ENCODE data around the gene VPS72. TPM values are rescaled to one million over a fixed set of nuclear protein-coding genes. Genes with fewer than 3 reads are reported as not detected.

Gene VPS72
- total RNA-seq, 1 donor from 2014 or later: 77.5 TPM

- peaks cover 23% of the 10 kb centered on the region for H3K36me3 Mint-ChIP-seq (ENCODE audit: unreplicated experiment)
- H3K27me3 Mint-ChIP-seq (ENCODE audit: unreplicated experiment): peaks cover 6% of the 10 kb centered on the region
- H3K4me3 Mint-ChIP-seq (ENCODE audit: unreplicated experiment): peak overlapping the region; percentile 66
- no peak for DNase-seq (ENCODE audit: extremely low spot score, unreplicated experiment)
- H3K27ac Mint-ChIP-seq (ENCODE audit: unreplicated experiment): no peak overlapping the region
- H3K9me3 Mint-ChIP-seq (ENCODE audit: unreplicated experiment): no peaks in the 10 kb centered on the region
- H3K4me1 Mint-ChIP-seq (ENCODE audit: unreplicated experiment): peaks cover 12% of the 10 kb centered on the region
- no peak for TF ChIP-seq CTCF (IDR thresholded peaks at IDR 0.05)
Observed at GRCh38 chr1:151132335-151133017, 57.5 kb downstream of the VPS72 start.

GRCh38 chr1:151131701-151132334 is 58.2 kb downstream of the VPS72 start:
- H3K27me3 Mint-ChIP-seq (ENCODE audit: unreplicated experiment): peaks cover 6% of the 10 kb centered on the region
- peak overlapping the region; percentile 66 for H3K4me3 Mint-ChIP-seq (ENCODE audit: unreplicated experiment)
- H3K4me1 Mint-ChIP-seq (ENCODE audit: unreplicated experiment): peaks cover 12% of the 10 kb centered on the region
- TF ChIP-seq CTCF (IDR thresholded peaks at IDR 0.05): no peak
- no peak overlapping the region for H3K27ac Mint-ChIP-seq (ENCODE audit: unreplicated experiment)
- no peaks in the 10 kb centered on the region for H3K9me3 Mint-ChIP-seq (ENCODE audit: unreplicated experiment)
- H3K36me3 Mint-ChIP-seq (ENCODE audit: unreplicated experiment): peaks cover 19% of the 10 kb centered on the region
- no peak for DNase-seq (ENCODE audit: extremely low spot score, unreplicated experiment)

- no peak overlapping the region for H3K27ac Mint-ChIP-seq (ENCODE audit: unreplicated experiment)
- peaks cover 13% of the 10 kb centered on the region for H3K36me3 Mint-ChIP-seq (ENCODE audit: unreplicated experiment)
- no peak for DNase-seq (ENCODE audit: extremely low spot score, unreplicated experiment)
- peaks cover 12% of the 10 kb centered on the region for H3K4me1 Mint-ChIP-seq (ENCODE audit: unreplicated experiment)
- peak overlapping the region; percentile 66 for H3K4me3 Mint-ChIP-seq (ENCODE audit: unreplicated experiment)
- TF ChIP-seq CTCF (IDR thresholded peaks at IDR 0.05): no peak
- H3K9me3 Mint-ChIP-seq (ENCODE audit: unreplicated experiment): no peaks in the 10 kb centered on the region
- H3K27me3 Mint-ChIP-seq (ENCODE audit: unreplicated experiment): peaks cover 6% of the 10 kb centered on the region
Observed at GRCh38 chr1:151130987-151131586, 58.9 kb downstream of the VPS72 start.

GRCh38 chr1:151128800-151129199 is 61.2 kb downstream of the VPS72 start:
- Mint-ChIP-seq H3K27me3 (ENCODE audit: unreplicated experiment) (peaks cover 6% of the 10 kb centered on the region), H3K27ac (ENCODE audit: unreplicated experiment) (no peak overlapping the region), H3K4me1 (ENCODE audit: unreplicated experiment) (peaks cover 12% of the 10 kb centered on the region), H3K4me3 (ENCODE audit: unreplicated experiment) (no peak overlapping the region), H3K9me3 (ENCODE audit: unreplicated experiment) (no peaks in the 10 kb centered on the region), H3K36me3 (ENCODE audit: unreplicated experiment) (peaks cover 4% of the 10 kb centered on the region)
- DNase-seq (ENCODE audit: extremely low spot score, unreplicated experiment): no peak
- no peak for TF ChIP-seq CTCF (IDR thresholded peaks at IDR 0.05)

Other genes starting within 250 kb of the VPS72 start
- 240 and 261 TPM in 2 replicates for gene CERS2, start 215.4 kb downstream of the VPS72 start, total RNA-seq
- gene ANXA9, start 207.9 kb downstream of the VPS72 start, total RNA-seq: not detected in 2 replicates
- gene MINDY1, start 183.3 kb downstream of the VPS72 start, total RNA-seq: 22.2 and 24.3 TPM in 2 replicates
- 18.2 and 20.5 TPM in 2 replicates for gene PRUNE1, start 181.7 kb downstream of the VPS72 start, total RNA-seq
- 0.55 and 0.81 TPM in 2 replicates for gene BNIPL, start 153.6 kb downstream of the VPS72 start, total RNA-seq
- 4.7 and 5.2 TPM in 2 replicates for gene C1orf56, start 142.4 kb downstream of the VPS72 start, total RNA-seq
- 67.1 and 69.9 TPM in 2 replicates for gene CDC42SE1, start 130.6 kb downstream of the VPS72 start, total RNA-seq
- gene MLLT11, start 129.8 kb downstream of the VPS72 start, total RNA-seq: 21.0 and 22.1 TPM in 2 replicates
- gene GABPB2, start 119.4 kb downstream of the VPS72 start, total RNA-seq: 11.1 and 12.4 TPM in 2 replicates
- 24.7 and 28.2 TPM in 2 replicates for gene SEMA6C, start 43.6 kb downstream of the VPS72 start, total RNA-seq
- gene TNFAIP8L2, start 33.5 kb downstream of the VPS72 start, total RNA-seq: not detected in 2 replicates
- 12.6 and 13.3 TPM in 2 replicates for gene LYSMD1, start 24.3 kb downstream of the VPS72 start, total RNA-seq
- gene SCNM1, start 24.1 kb downstream of the VPS72 start, total RNA-seq: 45.0 and 49.8 TPM in 2 replicates
- gene TMOD4, start 14.2 kb downstream of the VPS72 start, total RNA-seq: 2.8 TPM in 1 of 2 replicates, not detected in the other
- gene PIP5K1A, start 8.4 kb upstream of the VPS72 start, total RNA-seq: 84.4 and 89.5 TPM in 2 replicates
- 133 and 150 TPM in 2 replicates for gene PSMD4, start 64.5 kb upstream of the VPS72 start, total RNA-seq
- 23.7 and 25.9 TPM in 2 replicates for gene ZNF687, start 92.1 kb upstream of the VPS72 start, total RNA-seq
- gene PI4KB, start 137.2 kb upstream of the VPS72 start, total RNA-seq: 66.9 and 74.1 TPM in 2 replicates
- gene RFX5, start 157.1 kb upstream of the VPS72 start, total RNA-seq: 36.7 and 37.9 TPM in 2 replicates
- gene SELENBP1, start 182.5 kb upstream of the VPS72 start, total RNA-seq: 8.1 and 10.2 TPM in 2 replicates
- gene PSMB4, start 209.4 kb upstream of the VPS72 start, total RNA-seq: 272 and 280 TPM in 2 replicates